Keratinocyte (primary cell): ENCODE results near the gene AIFM2. TPM values are rescaled to one million over a fixed set of nuclear protein-coding genes. Genes with fewer than 3 reads are reported as not detected.

Experiments
- DNase-seq: peaks from one replicate; pipeline ENCODE4 v3.0.0-alpha.2; 2011; ENCODE audit warnings: low read depth, missing footprints, low spot score
- FAIRE-seq: peaks from 2 replicates; lab custom pipeline; 2011; peaks lifted over from hg19 to GRCh38; lab: Jason Lieb, UNC
- H2AFZ ChIP-seq: 2 replicates; pipeline ENCODE4 v1.6.0; 2012; ENCODE audit warnings: low read length, control low read depth, inconsistent platforms; ENCODE audit not compliant: control insufficient read depth
- H3K27ac ChIP-seq: 2 replicates; pipeline ENCODE4 v1.5.1; 2011; ENCODE audit warnings: low read length; ENCODE audit not compliant: control insufficient read depth, insufficient read depth
- H3K27me3 ChIP-seq: 3 replicates; pipeline ENCODE4 v1.6.0; 2011; ENCODE audit warnings: low read length; ENCODE audit not compliant: control insufficient read depth, insufficient read depth; ENCODE audit errors: extremely low read depth
- H3K36me3 ChIP-seq, 2 experiments: 2 replicates in 1 of 2; 3 replicates in 1 of 2; pipeline ENCODE4 v1.5.1; 2011; ENCODE audit warnings: low read length in 2 of 2, mild to moderate bottlenecking in 1 of 2; ENCODE audit not compliant: control insufficient read depth in 2 of 2, insufficient read depth in 2 of 2; ENCODE audit errors: extremely low read depth in 1 of 2
- H3K4me1 ChIP-seq: 3 replicates; pipeline ENCODE4 v1.5.1; 2011; ENCODE audit warnings: low read length; ENCODE audit not compliant: control insufficient read depth, insufficient read depth; ENCODE audit errors: extremely low read depth
- H3K4me2 ChIP-seq: 3 replicates; pipeline ENCODE4 v1.6.0; 2011; ENCODE audit warnings: low read depth, low read length; ENCODE audit not compliant: control insufficient read depth, insufficient read depth; ENCODE audit errors: extremely low read depth
- H3K4me3 ChIP-seq, 3 experiments: fragments of 200-600 bp in 1 of 3; sonication (generic) in 1 of 3; 2 replicates in 2 of 3; 3 replicates in 1 of 3; pipeline ENCODE4 v1.5.1; 2011 to 2016; ENCODE audit warnings: low read length in 3 of 3, mild to moderate bottlenecking in 3 of 3, control low read depth in 2 of 3, inconsistent platforms in 1 of 3, low read depth in 1 of 3, mixed read lengths in 1 of 3, mixed run types in 1 of 3, moderate library complexity in 1 of 3; ENCODE audit not compliant: control insufficient read depth in 2 of 3, insufficient read depth in 2 of 3; ENCODE audit errors: extremely low read depth in 1 of 3
- H3K79me2 ChIP-seq: 2 replicates; pipeline ENCODE4 v1.6.0; 2012; ENCODE audit warnings: low read length; ENCODE audit not compliant: control insufficient read depth, insufficient read depth
- H3K9ac ChIP-seq: 3 replicates; pipeline ENCODE4 v1.6.0; 2011; ENCODE audit warnings: low read length; ENCODE audit not compliant: control insufficient read depth, insufficient read depth; ENCODE audit errors: extremely low read depth
- H3K9me1 ChIP-seq: 3 replicates; pipeline ENCODE4 v1.6.0; 2011; ENCODE audit warnings: low read length; ENCODE audit not compliant: control insufficient read depth, insufficient read depth; ENCODE audit errors: extremely low read depth
- H3K9me3 ChIP-seq: 2 replicates; pipeline ENCODE4 v1.5.1; 2012; ENCODE audit warnings: low read depth, low read length; ENCODE audit not compliant: control insufficient read depth
- H4K20me1 ChIP-seq: 3 replicates; pipeline ENCODE4 v1.6.0; 2011; ENCODE audit warnings: low read length; ENCODE audit not compliant: control insufficient read depth, insufficient read depth; ENCODE audit errors: extremely low read depth
- CTCF ChIP-seq, 3 experiments: IDR thresholded peaks in 1 of 3; conservative IDR thresholded peaks in 1 of 3; optimal IDR thresholded peaks in 1 of 3; 2 replicates in 2 of 3; 3 replicates in 1 of 3; pipeline versions ENCODE3 to v1.5.1; 2011; ENCODE audit warnings: low read length in 3 of 3, mild to moderate bottlenecking in 3 of 3, moderate library complexity in 2 of 3, control low read depth in 1 of 3, inconsistent platforms in 1 of 3; ENCODE audit not compliant: insufficient read depth in 2 of 3; ENCODE audit errors: extremely low read depth in 1 of 3
- EZH2 ChIP-seq: IDR thresholded peaks from one replicate; pipeline ENCODE4 v1.6.1; 2012; ENCODE audit warnings: inconsistent platforms, mild to moderate bottlenecking, low read length, moderate library complexity
- dilution Hi-C: fragments of 300-500 bp; cut with MboI; formaldehyde crosslinking; loops from one replicate; pipeline ENCODE4 v1.7.0; 2020; ENCODE audit warnings: low sequenced_read_pairs; ENCODE audit not compliant: extremely low pct_ligation_motif_present
- polyA plus RNA-seq, 5 experiments: library from polyadenylated mRNA; depleted of rRNA in 3 of 5; stranded (reverse) in 3 of 5; stranded (forward) in 1 of 5; unstranded in 1 of 5; fragments of >200 nt; gene quantifications; 1 replicate in 1 of 5; 2 replicates in 3 of 5; 3 replicates in 1 of 5; pipeline versions ENCODE4 v1.2.1 to v1.2.3, GENCODE V29; 2011 to 2012; ENCODE audit warnings: missing spikeins in 2 of 5, low read depth in 1 of 5, low replicate concordance in 1 of 5

Gene AIFM2
- polyA plus RNA-seq, 1 donor (not counting 4 experiments of a cell fraction or from before 2014, with no cell fraction given): 1.8 TPM

DNA sequence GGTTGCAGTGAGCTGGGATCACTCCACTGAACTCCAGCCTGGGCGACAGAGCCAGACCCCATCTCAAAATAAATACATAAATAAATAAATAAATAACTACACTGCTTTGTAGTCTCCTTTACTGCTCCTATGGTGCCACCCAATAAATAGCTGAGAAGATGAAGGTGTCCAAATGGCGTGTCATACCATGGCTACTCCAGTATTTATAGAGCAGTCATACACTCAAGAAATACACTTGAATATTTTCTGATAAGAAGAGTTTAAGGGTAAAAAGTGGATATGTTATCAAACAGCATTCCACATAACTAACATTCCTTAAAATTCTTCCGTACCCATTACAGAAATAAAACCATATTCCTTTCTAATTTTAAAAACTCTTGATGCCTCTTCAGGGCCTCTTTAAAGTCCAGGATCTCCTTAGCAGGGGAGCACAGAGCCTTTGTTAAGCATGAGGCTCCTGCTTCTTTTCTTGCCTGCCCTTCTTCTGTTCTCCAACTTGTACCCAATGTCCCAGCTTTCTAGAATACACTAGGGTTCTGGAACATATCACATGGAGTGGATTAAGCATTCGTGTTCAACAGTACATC is 45.6 kb upstream of the AIFM2 start:
- no peak for TF ChIP-seq EZH2
- TF ChIP-seq CTCF (optimal IDR thresholded peaks at IDR 0.05 in 1 of 3, IDR thresholded peaks at IDR 0.05 in 1 of 3, conservative IDR thresholded peaks at IDR 0.05 in 1 of 3; ENCODE audit: extremely low read depth in 1 of 3, insufficient read depth in 2 of 3, low read length in 3 of 3): no peak
- Histone ChIP-seq H3K79me2 (no peaks in the 10 kb centered on the region), H3K9me1 (no peaks in the 10 kb centered on the region), H3K9ac (no peak overlapping the region), H3K4me2 (no peak overlapping the region), H4K20me1 (no peaks in the 10 kb centered on the region), H3K9me3 (no peaks in the 10 kb centered on the region), H3K27ac (no peak overlapping the region), H3K4me1 (peaks cover 5% of the 10 kb centered on the region), H3K4me3 (no peak overlapping the region), H3K27me3 (no peaks in the 10 kb centered on the region), H2AFZ (no peak overlapping the region), H3K36me3 (no peaks in the 10 kb centered on the region)
- FAIRE-seq (no peak), DNase-seq (no peak)
- dilution Hi-C loops: no loop called here

- Histone ChIP-seq H3K27me3 (no peaks in the 10 kb centered on the region), H4K20me1 (no peaks in the 10 kb centered on the region), H2AFZ (no peak overlapping the region), H3K9me1 (no peaks in the 10 kb centered on the region), H3K4me3 (no peak overlapping the region), H3K36me3 (no peaks in the 10 kb centered on the region), H3K27ac (no peak overlapping the region), H3K4me2 (no peak overlapping the region), H3K9me3 (no peaks in the 10 kb centered on the region), H3K79me2 (no peaks in the 10 kb centered on the region), H3K4me1 (peaks cover 5% of the 10 kb centered on the region), H3K9ac (no peak overlapping the region)
- FAIRE-seq (no peak), DNase-seq (no peak)
- TF ChIP-seq CTCF (optimal IDR thresholded peaks at IDR 0.05 in 1 of 3, IDR thresholded peaks at IDR 0.05 in 1 of 3, conservative IDR thresholded peaks at IDR 0.05 in 1 of 3; ENCODE audit: extremely low read depth in 1 of 3, insufficient read depth in 2 of 3, low read length in 3 of 3) (no peak), EZH2 (no peak)
- dilution Hi-C loops: no loop called here
Observed at GRCh38 chr10:70176441-70176840, 43.8 kb upstream of the AIFM2 start.
